NCI-H82 treated with DMSO at 0.1 percent for 48 hours (cell line): ENCODE results near the gene EXOC6.
A peak's percentile ranks its signal among the peaks of the same experiment; 100 is the strongest.
"Not testable (repeated sequence)": the region's sequence is repeated elsewhere in the genome, so short reads cannot be mapped to it uniquely, and the experiment has no call there.

Experiments
- DNase-seq: peaks from one replicate; lab custom pipeline; 2025; ENCODE audit not compliant: unreplicated experiment; lab: John Stamatoyannopoulos, UW

The EXOC6 gene

GRCh38 chr10:92876509-92877036 lies 28.3 kb downstream of the EXOC6 start:
- DNase-seq: no peak

DNA sequence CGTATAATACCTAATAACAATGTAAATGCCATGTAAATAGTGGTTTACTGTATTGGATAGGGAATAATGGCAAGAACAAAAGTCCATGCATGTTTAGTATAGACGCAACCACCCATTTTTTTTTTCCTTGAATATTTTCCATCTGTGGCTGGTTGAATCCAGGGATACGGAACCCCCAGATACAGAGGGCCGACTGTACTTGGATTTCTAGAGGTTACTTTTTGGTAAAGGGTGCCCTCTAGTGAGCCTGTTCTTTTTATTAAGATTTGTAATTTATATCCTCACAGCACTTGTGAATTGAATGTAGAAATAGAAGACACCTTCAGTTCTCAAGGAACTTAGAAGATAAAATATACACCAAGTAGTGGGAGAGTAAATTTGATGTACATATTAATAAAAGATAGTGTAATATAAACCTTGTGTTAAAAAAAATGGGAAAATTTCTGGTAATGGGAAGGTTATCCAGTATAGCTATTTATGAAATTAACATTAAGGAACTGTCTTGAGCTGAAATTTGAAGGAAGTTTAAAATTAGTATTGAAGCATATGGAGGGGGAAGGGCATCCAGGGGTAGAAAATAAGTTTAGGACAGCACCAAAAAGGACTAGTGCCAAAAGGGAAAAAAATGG lies 32.0 kb downstream of the EXOC6 start:
- peak; percentile 6 for DNase-seq

DNA sequence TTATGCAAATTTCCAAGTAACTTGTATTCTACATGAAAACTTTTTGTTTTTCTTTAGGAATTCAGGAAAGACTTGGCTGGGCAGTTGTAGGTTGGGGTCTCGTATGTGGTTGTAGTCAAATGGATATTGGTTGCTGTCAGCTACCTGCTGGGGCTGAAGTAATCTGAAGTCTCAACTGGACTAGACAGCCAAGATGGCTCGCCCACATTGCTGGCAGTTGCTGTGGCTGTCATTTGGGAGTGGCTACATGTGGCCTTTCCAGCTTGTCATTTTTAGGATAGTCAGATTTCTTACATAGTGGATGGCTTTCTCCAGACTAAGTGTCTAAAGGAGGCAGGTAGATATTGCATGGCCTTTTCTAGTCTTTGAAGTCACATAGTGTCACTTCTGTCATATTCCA lies 32.6 kb downstream of the EXOC6 start:
- no peak for DNase-seq

DNA sequence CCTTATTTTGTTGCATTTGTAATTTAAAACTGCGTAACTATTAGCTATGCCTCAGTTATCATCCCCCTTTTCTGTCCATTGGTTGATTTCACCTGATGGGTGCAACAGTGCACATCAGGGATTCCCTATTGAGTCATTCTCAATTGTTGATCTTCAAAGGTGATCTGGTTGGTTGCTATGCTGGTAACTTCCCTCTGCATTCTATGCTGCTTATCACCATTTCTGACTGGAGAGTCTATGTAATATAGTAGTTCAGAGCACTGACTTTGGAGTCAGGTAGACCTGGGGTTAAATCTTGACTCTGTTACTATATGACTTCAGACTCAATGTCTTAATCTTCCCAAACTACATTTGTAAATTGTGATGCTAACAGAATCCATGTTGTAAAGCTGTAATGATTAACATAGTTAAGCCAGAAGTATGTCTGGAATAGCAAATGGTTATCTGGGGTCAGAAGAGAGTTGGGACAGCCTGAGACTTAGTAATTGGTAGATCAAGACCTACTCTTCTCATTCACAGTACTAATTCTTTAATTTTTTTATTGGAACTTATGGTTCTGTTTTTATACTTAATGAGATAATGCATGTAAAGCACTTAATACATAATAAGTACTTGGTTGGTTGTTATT lies 38.1 kb downstream of the EXOC6 start:
- no peak for DNase-seq

DNA sequence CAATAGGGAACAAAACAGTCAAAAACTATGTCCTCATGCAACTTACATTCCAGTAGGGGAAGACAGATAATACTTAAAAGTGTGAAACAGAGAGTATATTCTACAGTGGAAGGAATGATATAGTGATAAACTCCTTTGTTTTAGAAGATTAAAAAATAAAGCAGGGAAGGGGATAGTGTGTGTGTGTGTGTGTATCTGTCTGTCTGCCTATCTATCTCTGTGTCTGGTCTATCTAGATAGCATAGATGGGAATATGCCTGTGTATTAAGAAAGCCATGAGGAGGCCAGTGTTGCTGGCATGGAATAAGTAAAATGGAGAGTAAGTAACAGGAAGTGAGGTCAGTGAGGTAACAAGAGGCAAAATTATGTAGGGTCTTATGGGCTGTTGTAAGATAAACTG lies 42.2 kb downstream of the EXOC6 start:
- DNase-seq: no peak

DNA sequence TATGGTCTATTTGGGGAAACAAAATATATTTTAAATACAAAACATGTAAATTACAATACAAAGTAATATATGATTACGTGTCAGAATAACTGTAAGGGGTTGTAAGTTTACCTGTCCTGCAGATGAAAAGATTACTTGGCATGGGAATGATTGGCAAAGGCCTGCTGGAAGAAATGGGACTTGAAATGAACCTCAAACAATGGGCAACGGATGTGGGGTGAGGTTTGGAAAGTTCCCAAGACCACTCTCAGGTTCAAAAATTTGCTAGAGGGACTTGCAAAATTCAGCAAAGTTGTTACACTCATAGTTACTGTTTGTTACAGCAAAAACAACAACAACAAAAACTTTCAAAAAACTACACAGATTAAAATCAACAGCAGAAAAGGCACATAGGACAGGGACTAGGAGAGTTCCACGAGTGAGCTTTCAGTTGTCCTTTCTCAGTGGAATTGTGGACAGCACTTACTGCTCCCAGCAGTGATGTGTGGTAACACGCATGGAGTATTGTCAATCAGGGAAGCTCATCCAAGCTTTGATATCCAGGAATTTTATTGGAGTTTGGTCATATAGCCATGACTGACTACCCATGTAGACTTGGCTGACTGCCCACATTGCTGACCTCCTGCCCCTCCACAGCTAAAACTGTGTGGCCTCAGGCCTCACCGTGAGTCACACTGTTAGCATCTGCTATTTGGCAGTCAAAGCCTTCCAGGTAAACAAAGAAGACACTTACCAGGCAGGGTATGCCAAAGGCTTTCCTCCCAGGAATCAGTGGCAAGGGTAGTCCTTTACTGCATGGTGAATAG lies 43.8 kb downstream of the EXOC6 start:
- no peak for DNase-seq

- DNase-seq: no peak
Observed at GRCh38 chr10:92892691-92893054, 44.4 kb downstream of the EXOC6 start.

DNA sequence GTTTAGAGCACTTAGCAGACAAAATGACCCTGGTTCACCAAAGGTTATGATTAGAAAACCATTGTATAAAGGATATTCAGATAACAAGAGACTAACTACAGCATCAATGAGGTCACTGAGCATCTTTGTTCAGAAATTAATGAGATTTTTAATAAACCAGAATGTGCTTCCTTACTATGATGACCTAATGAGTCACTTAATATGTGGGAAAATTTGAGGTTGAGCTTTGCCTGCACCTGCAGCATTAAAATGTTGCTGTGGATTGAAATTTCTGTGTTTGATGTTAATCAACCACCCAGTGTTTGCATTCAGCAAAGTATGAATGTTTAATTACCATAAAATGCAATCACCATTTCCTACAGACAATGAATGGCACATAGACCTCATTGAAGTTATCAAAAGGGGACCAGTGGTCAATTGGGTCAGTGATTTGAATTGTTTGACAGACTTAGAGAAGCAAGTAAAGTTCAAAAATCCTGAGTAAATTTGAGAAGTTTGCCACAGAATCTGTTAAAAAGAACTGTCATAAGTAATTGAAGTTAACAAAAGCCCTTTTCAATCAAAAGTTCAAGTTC lies 45.8 kb downstream of the EXOC6 start:
- DNase-seq: no peak

DNA sequence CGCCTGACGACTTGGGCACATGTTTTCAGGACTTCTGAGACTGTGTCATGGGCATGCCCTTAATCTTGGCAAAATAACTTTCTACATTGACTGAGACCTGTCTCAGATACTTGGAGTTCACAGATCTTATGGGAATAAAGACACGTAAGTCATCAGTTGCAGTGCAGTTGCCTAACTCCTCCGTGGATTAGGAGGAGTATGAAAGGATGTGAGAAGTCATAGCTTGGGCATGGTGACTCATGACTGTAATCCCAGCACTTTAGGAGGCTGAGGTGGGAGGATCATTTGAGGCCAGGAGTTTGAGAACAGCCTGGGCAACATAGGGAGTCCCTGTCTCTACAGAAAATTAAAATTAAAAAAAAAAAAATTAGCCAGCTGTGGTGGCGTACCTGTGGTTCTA lies 49.6 kb downstream of the EXOC6 start:
- DNase-seq: no peak

GRCh38 chr10:92901819-92902251 lies 53.5 kb downstream of the EXOC6 start:
- DNase-seq: no peak

DNA sequence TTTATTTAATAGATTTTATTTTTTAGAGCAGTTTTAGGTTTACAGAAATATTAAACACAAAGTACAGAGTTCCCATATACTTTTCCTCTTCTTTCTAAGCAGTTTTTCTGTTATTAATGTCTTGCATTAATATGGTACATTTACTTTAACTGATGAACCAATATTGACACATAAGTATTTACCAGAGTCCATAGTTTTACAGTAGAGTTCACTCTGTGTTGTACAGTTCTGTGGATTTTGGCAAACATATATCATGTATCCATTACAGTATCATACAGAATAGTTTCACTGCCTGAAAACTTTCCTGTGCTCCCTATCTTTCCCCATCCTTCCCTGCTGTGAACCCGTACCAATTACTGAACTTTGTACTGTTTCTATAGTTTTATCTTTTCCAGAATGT lies 55.3 kb downstream of the EXOC6 start:
- DNase-seq: no peak

DNA sequence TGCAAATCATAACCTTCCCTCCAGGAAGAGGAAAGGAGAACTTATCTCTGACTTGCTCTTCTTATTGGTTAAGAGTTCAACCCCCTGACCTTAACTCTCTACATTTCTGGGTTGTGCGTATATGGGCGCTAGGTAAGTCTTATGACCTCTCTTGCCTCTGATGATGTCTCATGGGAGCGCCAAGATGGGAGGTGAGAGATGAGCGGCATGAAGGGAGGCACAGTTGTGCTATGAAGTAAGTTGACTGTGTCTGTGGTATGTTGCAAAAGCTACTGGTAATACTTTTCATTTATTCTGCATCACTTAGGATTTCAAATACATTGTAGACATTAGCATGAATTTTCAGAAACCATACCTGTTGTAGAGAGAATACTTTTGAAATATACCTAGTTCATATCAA lies 59.0 kb downstream of the EXOC6 start:
- DNase-seq: no peak

- DNase-seq: not testable (repeated sequence)
Observed at GRCh38 chr10:92912631-92913030, 64.3 kb downstream of the EXOC6 start.

DNA sequence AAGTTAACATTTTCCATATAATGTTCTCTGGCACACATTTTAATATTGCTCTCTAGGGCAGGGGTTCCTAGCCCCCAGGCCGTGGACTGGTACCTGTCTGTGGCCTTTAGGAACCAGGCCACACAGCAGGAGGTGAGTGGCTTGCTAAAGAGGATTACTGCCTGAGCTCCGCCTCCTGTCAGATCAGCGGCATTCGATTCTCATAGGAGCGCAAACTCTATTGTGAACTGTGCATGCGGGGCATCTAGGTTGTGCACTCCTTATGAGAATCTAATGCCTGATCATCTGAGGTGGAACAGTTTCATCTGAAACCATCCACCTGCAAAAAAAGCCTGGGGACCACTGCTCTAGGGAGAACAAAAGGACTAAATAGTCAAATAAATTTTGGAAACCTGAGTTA lies 65.7 kb downstream of the EXOC6 start:
- peak; percentile 10 for DNase-seq

DNA sequence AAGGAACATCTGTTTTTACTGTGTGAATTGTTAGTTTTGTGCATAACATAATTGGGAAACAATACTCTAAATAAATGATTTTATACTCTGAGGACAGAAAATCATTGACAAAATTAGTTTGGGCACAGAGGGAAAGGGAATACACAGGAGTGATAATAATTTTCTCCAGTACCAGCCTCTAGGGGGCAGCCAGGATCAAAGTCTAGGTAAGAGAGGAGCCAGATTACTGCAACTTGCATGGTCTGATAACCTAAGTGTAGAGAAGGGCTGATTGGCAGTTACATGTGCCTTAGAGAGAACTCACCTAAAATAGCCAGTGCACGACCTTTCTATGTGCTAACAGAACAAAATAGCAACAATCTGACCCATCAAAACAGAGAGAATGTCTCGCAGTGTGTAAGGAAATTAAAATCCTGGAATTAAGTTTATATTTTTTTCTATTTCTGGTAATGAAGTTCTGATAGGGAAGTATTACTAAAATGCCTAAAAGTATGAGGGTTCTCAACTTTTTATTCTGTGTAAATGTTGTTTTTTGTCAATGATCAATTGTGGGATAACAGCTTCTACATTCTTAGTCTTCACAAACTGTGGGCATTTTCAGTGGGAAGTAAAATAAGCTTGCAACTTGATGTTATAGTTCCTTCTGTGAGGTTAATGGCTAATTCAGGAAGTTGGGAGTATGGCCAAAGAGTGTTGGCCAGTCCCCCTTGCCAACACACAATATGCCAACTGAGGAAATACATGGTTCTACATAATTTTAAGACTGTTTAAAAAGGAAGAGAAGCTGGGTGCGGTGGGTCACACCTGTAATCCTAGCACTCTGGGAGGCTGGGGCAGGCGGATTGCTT lies 66.4 kb downstream of the EXOC6 start:
- DNase-seq: peak; percentile 59

- DNase-seq: no peak
Observed at GRCh38 chr10:92915892-92916291, 67.6 kb downstream of the EXOC6 start.

GRCh38 chr10:92916433-92916832 lies 68.1 kb downstream of the EXOC6 start:
- DNase-seq: no peak

GRCh38 chr10:92918603-92919002 lies 70.3 kb downstream of the EXOC6 start:
- DNase-seq: no peak

DNA sequence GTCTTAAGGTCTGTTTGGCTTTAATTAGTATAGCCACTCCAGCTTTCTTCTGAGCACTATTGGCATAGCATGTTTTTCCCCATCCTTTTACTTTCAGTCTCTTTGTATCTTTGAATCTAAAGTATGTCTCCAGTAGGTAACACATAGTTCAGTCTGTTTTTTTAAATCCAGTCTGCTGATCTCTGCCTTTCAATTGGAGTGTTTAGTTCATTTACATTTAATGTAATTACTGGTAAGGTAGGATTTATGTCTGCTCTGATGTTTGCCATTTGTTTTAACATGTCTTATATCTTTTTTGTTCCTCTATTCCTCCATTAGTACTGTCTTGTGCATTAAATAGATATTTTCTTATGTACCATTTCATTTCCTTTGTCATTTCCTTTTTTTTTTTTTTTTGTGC lies 72.5 kb downstream of the EXOC6 start:
- no peak for DNase-seq

GRCh38 chr10:92923416-92923815 lies 75.1 kb downstream of the EXOC6 start:
- DNase-seq: no peak

GRCh38 chr10:92929896-92930295 lies 81.6 kb downstream of the EXOC6 start:
- no peak for DNase-seq
